ENCODE measurements around the gene CLIP4. TPM values are rescaled to one million over a fixed set of nuclear protein-coding genes. Genes with fewer than 3 reads are reported as not detected.

CLIP4 gene
- total and polyA plus RNA-seq, 10 donors, result 4.1 to 68.8 (median 28.2) TPM

GRCh38 chr2:29182334-29182733 lies 67.1 kb downstream of the CLIP4 start:
- Histone ChIP-seq H3K36me3 (peaks cover 0 to 55% (median 4%) of the 10 kb centered on the region in 6 donors), H3K27me3 (replicated peaks in 1 of 7) (no peaks in the 10 kb centered on the region), H3K9me3 (no peaks in the 10 kb centered on the region), H3K27ac (no peak overlapping the region), H3K4me1 (no peaks in the 10 kb centered on the region), H3K4me3 (no peak overlapping the region)
- TF ChIP-seq POLR2AphosphoS5 (IDR thresholded peaks at IDR 0.05) (no peak), CTCF (IDR thresholded peaks at IDR 0.05 in 8 of 11, conservative IDR thresholded peaks at IDR 0.05 in 3 of 11) (no peak), POLR2A (IDR thresholded peaks at IDR 0.05) (no peak)
- intact Hi-C loops (cut with DNase I; ENCODE audit: low total_unique reads), result no loop called here
- DNase-seq, result no peak
- WGBS, 5 donors, result 77 to 96% (median 82%) methylated on average over 1 of the region's 1 CpG

DNA sequence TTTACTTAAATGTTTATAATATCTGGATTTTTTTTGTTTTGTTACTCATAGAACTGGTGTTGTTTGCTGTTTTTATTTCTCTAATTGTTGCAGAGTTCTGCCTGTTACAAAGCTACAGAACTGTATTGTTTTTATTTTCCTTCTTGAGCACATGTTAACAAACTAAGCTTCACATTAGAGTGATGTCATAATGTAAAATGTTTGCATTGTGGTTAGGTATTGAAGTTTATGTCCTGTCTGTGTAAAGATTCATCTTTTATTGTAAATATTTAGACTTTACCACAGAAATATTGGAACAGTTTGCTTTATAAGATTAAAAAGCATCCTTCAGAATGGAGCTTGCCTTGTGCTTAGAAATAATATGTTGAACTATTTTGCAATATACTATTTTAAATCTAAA lies 67.7 kb downstream of the CLIP4 start:
- TF ChIP-seq CTCF (IDR thresholded peaks at IDR 0.05 in 8 of 11, conservative IDR thresholded peaks at IDR 0.05 in 3 of 11) (no peak), POLR2AphosphoS5 (IDR thresholded peaks at IDR 0.05) (no peak), POLR2A (IDR thresholded peaks at IDR 0.05) (no peak)
- intact Hi-C loops (cut with DNase I; ENCODE audit: low total_unique reads), result no loop called here

DNA sequence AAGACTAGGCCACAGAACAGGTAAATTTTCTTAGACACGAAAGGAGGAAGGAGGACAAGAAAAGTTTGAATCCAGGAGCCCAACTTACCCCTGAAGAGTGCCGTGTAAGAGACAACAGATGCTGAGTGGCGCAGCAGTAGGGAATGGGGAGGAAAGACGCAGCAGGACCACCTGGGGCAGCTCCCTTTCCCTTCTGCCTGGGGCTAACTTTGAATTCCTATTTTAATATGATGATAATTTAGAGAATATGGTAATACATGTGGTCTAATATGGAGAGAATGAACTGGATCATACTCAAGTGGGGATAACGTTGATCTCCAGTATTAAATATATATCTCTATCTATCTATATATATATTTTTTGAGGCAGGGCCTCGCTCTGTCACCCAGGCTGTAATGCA lies 69.3 kb downstream of the CLIP4 start:
- Histone ChIP-seq H3K27ac (no peak overlapping the region), H3K4me1 (no peaks in the 10 kb centered on the region), H3K4me3 (no peak overlapping the region), H3K27me3 (replicated peaks in 1 of 7) (no peaks in the 10 kb centered on the region), H3K36me3 (peaks cover 0 to 62% (median 4%) of the 10 kb centered on the region in 6 donors), H3K9me3 (no peaks in the 10 kb centered on the region)
- 89 to 94% (median 93%) methylated on average over 6 of the region's 6 CpGs for WGBS, 5 donors
- no peak for TF ChIP-seq POLR2A (IDR thresholded peaks at IDR 0.05)
- TF ChIP-seq CTCF (IDR thresholded peaks at IDR 0.05 in 8 of 11, conservative IDR thresholded peaks at IDR 0.05 in 3 of 11), result no peak
- no peak for TF ChIP-seq POLR2AphosphoS5 (IDR thresholded peaks at IDR 0.05)
- intact Hi-C loops (cut with DNase I; ENCODE audit: low total_unique reads), result no loop called here
- no peak for DNase-seq

More for the DNA sequence above, 67.7 kb downstream of the CLIP4 start:
- Histone ChIP-seq H3K27ac (no peak overlapping the region), H3K36me3 (peaks cover 0 to 61% (median 4%) of the 10 kb centered on the region in 6 donors), H3K4me1 (no peaks in the 10 kb centered on the region), H3K27me3 (replicated peaks in 1 of 7) (no peaks in the 10 kb centered on the region), H3K9me3 (no peaks in the 10 kb centered on the region), H3K4me3 (no peak overlapping the region)
- DNase-seq, result no peak

GRCh38 chr2:29186817-29187216 lies 71.6 kb downstream of the CLIP4 start:
- intact Hi-C loops (cut with DNase I; ENCODE audit: low total_unique reads), result no loop called here
- Histone ChIP-seq H3K27ac (no peak overlapping the region), H3K9me3 (no peaks in the 10 kb centered on the region), H3K4me3 (no peak overlapping the region), H3K4me1 (no peaks in the 10 kb centered on the region), H3K27me3 (replicated peaks in 1 of 7) (no peaks in the 10 kb centered on the region), H3K36me3 (peaks cover 0 to 41% (median 0%) of the 10 kb centered on the region in 6 donors)
- no peak for DNase-seq
- TF ChIP-seq POLR2A (IDR thresholded peaks at IDR 0.05) (no peak), POLR2AphosphoS5 (IDR thresholded peaks at IDR 0.05) (no peak), CTCF (IDR thresholded peaks at IDR 0.05 in 8 of 11, conservative IDR thresholded peaks at IDR 0.05 in 3 of 11) (no peak)
- WGBS, 5 donors, result 88 to 100% (median 92%) methylated on average over 1 of the region's 1 CpG
